GM18519 (cell line): ENCODE measurements around the gene IGFBPL1.

ENCODE experiments used
- ATAC-seq: cut with Tn5 transposase; IDR thresholded peaks from one replicate; pipeline ENCODE4 v1.9.1; 2021; ENCODE audit warnings: mild to moderate bottlenecking, moderate library complexity; ENCODE audit not compliant: unreplicated experiment, low FRiP score

The IGFBPL1 gene

DNA sequence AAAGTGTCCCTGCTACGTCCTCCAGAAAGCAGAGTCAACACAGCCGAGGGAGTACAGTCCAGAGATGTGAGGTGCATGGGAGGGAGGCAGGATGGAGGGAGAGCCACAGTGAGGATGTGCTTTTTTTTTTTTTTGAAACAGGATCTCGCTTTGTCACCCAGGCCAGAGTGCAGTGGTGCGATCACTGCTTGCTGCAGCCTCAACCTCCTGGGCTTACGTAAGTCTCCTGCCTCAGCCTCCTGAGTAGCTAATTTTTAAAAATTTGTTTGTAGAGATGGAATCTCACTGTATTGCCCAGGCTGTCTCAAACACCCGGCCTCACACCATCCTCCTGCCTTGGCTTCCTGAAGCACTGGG lies 65.0 kb downstream of the IGFBPL1 start:
- ATAC-seq = no peak

DNA sequence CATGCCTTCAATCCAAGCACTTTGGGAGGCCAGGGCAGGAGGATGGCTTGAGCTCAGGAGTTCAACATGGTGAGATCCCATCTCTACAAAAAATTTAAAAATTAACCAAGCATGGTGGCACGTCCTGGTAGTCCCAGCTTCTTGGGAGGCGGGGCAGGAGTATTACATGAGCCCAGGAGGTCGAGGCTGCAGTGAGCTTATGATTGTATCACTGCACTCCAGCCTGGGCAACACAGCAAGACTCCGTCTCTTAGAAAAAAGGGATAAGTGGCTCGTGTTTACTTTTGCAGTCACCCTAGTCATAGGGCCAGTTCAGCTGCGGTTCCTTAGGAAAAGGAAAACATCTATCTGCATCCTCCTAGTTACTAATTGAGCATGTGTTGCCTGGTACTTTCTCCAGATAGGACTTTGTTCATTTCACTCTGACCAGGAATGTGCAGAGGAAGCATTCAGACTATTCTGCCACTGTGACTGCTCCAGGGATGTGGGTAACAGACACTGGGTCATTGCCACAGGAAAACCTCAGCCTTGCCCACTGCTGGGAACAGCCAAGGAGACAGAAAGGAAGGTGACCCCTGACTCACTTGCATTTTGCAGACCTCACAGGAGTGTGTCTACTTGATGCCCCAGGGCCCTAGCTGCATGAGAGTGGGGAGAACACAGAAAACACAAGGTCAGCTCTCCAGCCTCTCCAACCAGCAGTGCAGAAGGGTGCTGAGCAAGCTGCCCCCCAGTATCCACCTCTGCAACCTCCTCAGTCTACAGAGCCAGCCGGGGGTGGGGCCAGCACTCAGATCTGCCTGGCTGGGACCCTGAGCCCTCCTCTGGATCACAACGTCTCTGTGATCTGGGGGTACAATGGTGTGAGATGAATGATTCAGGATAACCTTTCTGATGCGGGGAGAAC lies 65.6 kb downstream of the IGFBPL1 start:
- ATAC-seq = no peak

DNA sequence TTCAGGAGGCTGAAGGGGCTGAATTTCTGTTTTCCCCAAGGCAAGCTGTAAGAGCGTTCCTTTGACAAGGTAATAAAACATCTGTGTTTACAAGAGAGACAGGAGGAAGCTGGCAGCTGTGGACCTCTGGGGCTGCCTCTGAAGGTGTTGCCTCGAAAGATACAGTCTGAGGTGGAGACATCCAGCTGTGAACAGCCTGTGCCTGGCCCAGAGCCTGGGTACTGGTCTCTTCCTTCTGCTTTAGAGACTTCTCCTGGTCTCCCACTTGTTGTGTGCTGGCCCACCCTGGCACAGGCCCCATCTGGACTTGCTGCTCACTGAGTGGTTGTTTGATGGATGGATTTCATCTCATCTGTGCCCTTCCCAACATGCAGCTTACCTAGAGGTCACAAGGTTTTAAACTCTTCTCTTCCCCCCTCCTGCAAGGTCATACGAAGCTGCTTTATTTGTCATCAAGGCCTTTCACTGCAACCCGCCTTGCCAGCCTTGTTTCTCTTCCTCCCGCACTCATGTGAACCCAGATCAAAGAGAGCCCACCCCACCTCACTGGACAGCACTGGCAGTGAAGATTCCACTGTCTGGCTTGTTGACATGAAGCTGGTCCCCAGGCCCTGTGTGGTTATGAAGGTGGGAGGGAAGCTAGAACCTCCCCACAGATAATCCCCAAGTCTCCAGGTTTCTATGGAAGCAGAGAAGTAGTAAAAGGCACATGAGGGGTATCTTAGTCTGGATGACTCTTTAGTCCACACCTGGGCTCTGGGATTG lies 66.7 kb downstream of the IGFBPL1 start:
- ATAC-seq = no peak

DNA sequence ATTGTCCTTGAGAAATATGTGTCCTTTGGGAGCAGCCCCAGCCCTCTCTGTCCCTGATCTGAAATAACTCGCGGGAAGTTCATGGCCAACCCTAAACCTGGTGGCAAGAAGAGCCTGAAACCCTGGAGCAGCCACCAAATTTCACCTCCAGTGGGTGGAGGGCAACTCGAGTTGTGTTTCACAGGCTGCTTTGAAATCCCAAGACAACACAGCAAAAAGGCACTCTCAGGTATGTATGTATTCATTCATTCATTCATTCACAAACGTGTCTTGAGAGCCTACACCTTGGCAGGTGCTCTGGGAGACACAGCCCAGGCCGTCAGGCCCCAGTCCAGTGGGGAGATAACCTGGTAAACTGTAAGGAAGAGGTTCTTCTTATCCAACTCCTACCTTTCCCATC lies 67.4 kb downstream of the IGFBPL1 start:
- no peak for ATAC-seq
